Neural progenitor cell (in vitro differentiated cells): Measurements from ENCODE around the gene HDAC4.

ENCODE experiments used
- CTCF ChIP-seq: fragments of 200-600 bp; sonication (generic); IDR thresholded peaks from 2 replicates; pipeline ENCODE4 v1.5.1; 2017; ENCODE audit warnings: antibody characterized with exemption, mild to moderate bottlenecking
- EZH2 ChIP-seq: fragments of 200-600 bp; sonication (generic); IDR thresholded peaks from 2 replicates; pipeline ENCODE4 v1.6.1; 2017; ENCODE audit warnings: antibody characterized with exemption, mild to moderate bottlenecking, moderate library complexity

GRCh38 chr2:239400596-239401066 lies at the start of gene HDAC4:
- no peak for TF ChIP-seq CTCF
- TF ChIP-seq EZH2, result no peak
